DMS153 treated with DMSO at 0.1 percent for 48 hours (cell line): Measurements from ENCODE around the gene A2M.

Experiments
- DNase-seq: peaks from one replicate; lab custom pipeline; 2025; ENCODE audit not compliant: unreplicated experiment; lab: John Stamatoyannopoulos, UW

A2M gene

DNA sequence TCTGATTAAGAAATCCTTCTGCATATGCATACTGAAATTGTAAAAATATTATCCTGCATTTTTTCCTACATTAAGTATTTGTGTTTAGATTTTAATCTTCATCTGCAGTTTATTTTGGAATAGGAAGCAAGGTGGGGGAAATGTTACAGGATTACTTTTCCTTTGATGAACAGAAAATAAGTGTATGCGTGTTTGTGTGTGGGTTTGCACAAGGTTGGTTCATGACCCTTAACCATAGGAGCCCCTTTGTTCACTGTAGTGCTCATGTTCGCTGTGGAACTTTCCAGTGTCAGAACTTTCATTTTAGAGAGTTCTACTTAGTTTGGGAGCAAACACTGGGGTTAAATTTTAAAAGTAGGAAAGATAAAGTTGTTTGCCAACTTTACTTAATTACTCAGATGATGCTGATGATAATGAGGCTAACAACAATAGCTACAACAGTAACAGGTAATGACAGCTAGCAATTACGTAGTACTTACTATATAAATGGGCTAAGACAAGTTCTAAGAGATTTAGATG, 6.4 kb upstream of the A2M start:
- DNase-seq: no peak

DNA sequence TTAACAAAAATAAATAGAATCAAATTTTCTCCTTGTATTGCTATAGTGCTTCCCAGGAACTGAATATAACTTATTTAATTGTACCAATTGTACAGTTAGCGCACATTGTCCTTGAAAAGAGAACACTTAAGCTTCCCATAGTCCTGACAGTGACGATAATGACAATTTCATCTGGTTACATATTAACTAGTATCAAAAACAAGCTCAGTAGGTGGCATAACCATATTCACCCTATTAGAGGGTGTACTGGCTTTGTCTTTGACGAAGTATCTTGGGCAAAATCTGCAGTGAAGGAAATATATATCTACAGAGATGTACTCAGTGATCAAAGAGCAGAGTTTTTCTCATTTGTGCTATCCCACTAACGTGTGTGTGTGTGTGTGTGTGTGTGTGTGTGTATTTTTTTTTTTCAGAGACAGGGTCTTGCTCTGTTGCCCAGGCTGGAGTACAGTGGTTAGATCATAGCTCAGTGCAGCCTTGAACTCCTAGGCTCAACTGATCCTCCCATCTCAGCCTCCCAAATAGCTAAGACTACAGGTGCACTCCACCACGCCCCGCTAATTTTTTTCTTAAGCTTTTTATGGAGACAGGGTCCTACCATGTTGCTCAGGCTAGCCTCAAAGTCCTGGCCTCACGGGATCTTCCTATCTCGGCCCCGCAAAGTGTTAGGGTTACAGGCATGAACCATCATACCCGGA, 4.9 kb upstream of the A2M start:
- no peak for DNase-seq

GRCh38 chr12:9118158-9118557, 2.4 kb upstream of the A2M start:
- DNase-seq: no peak

- no peak for DNase-seq
Measured at GRCh38 chr12:9114946-9115345, 773 bp downstream of the A2M start.

DNA sequence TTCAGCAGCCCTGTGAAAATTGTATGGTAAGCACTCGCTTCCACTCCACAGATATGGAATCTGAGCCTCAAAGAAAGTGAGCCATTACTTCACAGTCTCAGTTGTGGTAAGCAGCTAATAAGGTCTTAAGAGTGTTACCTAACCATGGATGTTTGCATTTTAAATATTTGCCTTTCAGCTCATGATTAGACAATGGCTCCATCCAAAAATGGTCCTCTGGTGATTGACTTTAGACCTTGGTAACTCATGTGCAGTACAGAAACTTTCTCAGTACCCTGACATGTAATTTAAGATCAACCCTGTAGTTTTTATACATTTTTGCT, 1.8 kb downstream of the A2M start:
- no peak for DNase-seq

DNA sequence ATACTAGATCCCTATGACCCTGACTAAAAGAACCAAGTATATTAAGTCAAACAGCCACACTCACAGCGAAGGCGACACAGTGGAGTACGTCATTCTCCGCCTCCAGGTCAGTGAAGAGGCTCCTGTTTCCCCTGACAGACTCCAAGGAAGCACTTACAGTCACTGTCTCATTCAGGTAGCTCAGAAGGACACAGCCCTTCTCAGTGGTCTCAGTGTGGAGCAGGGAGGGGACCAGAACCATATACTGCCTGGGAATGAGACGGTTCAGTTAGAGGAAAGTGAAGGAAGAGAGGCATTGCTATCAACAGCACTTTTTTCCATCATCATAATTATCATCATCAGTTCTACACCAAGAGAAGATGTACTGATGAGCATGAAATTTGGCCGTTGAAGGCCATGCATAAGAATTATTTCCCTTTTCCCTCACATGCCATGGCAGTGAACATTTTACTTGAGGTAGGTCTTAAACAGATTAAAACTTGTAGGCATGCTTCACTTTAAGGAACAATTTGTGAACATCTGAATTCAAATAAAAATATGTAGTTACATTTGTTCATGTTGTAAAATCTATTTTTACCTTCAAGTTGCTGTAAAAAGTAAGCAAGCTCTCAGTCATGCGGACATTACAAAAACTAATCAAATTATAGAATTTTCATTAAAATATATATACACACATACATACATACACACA, 2.3 kb downstream of the A2M start:
- DNase-seq: no peak

DNA sequence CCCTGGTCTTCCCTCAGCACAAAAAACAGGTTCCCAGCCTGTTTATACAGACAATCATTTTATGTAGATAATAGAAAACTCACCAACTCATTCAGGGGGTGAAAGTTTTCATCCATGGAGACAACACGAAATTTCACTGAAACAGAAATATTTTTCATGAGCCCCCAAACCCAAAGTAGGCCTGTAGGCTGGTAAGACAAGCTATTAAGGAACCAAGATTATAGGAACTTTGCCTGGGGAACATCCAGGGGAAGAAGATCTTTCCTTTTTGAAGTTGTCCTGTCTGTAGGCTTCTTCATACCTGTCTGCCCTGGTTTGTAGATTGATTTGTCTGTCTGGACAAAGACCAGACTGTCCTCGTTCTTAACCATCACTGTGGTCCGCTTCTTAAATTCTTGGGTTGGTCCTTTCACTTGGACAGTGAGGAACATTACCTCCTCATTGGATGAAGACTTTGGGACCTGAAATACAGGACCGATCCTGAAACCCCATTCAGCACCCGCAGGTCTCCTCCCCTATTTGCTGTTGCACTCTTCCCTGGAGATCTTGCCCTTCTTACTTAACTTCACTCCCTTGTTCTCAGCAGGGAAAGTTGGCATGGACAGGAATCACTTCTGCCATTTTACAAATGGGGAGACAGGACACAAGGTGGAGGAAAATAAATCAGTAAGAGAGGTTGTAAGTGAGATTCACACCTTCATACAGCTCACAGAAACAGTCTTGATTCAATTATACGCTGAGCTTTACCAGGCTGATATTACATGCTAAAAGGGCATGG, 3.5 kb downstream of the A2M start:
- no peak for DNase-seq

DNA sequence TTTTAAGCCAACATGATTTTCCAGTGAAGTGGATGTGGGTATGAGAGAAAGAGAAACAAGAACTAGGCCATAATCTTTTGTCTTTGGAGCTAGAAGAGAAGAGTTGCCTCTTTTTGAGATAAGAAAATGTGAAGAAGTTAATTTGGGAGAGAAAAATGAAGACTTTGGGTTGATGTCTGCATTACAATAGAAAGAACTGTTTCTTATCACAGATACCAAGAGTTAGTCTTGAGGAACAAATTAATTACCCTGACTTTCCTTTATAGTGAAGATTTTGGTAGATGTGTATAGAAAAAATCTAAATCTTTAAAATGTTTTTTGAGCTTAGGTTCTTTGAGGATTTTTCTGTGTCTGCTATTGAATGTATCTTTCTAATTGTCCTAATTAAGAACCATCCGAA, 4.2 kb downstream of the A2M start:
- no peak for DNase-seq

DNA sequence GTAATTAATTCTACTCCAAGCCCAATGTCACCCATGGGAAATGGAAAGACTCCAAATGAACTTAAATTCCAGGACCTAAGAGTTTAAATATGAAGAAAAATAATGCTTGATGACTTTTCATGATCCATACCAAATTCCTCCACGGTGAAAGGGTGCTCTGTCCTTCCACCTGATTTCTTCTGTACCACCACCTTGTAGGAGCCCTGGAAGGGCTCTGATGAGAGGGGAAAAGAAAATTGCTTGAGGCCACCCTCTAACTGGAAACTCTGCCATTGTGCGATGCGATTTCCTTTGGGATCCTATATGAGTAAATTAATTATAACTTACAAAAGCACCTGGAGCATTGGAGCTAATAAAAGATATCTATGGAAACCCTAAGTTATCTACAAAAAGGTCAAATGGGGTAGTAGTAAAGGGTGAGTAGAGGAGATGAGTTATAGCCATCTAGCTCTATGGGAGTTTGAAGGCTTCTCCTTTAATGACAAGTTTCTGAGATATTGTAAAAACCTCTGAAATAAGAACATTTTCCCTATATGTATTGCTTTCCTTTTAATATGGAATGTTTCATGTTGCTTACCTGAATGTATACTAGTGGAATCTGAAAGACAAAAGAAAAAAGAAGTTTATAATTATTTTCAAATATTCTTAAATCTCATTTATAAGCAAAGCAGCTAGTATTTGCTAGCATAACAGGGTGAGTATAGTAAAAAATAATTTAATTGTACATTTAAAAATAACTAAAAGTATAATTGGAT, 5.8 kb downstream of the A2M start:
- no peak for DNase-seq

GRCh38 chr12:9109213-9109522, 6.6 kb downstream of the A2M start:
- no peak for DNase-seq

DNA sequence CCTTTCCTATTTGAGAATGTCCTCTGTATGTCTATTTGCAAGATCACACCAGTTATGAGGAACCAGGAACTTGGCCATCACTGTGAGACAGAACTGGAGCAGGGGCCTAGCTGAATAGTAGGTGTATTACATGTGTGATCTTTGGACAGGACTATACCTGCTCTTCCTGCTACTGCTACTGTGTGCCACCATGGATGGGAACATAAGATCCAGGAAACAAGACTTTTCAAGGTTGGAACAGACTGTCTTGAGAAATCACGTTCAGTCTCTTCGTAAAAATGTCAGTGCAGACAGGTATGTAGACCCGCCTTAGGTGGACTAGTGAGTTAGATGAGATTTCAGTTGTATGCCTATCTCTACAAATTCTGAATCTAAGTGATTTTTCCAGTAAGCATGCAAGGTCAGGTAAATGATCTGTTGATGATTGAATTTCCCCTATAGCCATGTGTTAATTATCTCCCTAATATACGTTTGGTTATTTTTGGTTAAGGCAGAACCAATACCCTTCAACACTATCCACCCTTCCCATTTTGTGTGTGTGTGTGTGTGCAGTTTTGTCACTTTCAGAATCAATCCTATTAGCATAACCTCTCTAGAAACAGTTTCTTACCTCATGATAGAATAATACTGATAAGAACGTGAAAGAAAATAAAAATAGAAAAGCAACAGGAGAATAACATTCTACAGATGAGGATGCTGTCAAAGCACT, 7.1 kb downstream of the A2M start:
- DNase-seq: no peak

DNA sequence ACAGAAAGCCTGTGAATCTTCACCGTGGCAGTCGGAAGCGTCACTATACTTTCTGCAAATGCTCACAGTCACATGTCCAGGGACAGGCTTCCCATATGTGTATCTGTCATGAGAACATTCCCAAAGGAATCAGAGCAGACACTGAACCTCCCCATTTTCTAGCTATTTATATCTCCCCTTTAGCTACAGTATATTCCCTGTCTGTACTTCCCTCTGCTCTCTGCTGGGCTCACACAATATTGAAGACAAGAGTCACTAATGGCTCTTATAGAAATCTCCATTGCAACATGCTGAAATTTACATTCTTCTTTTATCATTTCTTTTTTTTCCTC, 8.2 kb downstream of the A2M start:
- DNase-seq: no peak

DNA sequence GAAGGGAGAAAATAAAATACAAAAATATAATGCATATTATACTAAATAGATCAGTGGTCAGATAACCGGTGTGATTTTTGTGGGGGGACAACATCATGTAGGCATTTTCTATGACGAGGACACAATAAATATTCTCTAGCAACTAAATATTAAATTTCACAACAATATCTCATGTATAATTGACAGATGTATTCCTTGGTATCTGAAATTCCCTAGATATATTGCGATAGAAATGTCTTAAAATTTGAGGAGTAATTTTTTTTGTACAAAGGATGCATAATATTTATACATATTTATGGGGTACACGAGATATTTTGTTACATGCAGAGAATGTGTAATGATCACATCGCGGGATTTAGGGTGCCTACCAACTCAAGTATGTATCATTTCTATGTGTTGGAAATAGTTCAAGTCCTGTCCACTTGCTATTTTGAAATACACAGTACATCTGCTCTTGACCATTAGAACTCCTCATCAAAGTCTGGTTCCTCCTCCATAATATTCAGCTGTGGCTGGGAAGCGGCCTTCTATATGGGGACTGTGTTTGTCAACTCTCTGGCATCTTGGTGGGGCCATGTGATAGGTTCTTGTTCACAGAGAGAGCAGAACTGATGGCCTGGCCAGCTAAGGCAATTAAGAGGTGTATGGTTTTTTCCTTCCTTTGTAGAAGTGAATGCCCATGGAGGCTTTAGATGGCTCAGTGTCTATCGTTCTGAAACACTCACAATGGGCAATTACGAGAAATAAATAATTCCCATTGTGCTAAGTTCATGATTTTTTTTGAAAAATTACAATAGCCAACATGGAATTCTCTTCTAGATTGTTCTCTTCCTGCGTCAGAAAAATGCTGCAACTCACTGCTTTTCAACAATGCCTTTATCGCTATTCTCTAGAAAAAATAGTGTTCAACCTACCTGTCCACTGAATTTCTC, 8.8 kb downstream of the A2M start:
- no peak for DNase-seq

- no peak for DNase-seq
Measured at GRCh38 chr12:9106067-9106466, 9.7 kb downstream of the A2M start.

DNA sequence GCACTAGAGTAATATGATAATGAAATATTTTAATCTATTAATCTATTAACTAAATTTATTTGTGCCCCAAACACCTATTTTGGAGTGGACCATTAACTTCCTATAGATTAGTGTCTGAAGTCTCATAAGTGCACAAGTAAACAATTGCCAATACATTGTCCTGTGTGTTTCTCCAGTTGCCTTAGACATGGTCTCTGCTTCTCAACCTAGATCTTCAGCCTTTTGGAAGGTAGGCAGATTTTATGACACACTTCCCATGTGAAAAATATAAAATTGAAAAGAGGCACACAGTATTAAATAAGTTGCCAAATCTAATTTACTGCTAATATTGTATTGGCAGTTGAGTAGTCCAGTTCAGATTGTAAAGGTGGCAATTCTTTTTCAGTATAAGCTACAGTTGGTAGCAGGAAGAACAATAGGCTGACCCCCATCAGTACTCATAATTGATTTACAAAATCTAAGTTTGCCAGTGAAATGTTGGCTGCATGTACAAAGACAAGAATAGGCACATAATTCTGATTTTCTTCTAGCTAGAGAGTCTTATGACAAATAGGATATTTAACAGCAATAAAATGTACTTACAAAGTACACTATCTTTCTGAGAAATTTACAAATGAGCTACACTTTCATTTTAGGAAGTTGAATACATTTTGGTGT, 10.8 kb downstream of the A2M start:
- no peak for DNase-seq

- no peak for DNase-seq
Measured at GRCh38 chr12:9104087-9104486, 11.6 kb downstream of the A2M start.

DNA sequence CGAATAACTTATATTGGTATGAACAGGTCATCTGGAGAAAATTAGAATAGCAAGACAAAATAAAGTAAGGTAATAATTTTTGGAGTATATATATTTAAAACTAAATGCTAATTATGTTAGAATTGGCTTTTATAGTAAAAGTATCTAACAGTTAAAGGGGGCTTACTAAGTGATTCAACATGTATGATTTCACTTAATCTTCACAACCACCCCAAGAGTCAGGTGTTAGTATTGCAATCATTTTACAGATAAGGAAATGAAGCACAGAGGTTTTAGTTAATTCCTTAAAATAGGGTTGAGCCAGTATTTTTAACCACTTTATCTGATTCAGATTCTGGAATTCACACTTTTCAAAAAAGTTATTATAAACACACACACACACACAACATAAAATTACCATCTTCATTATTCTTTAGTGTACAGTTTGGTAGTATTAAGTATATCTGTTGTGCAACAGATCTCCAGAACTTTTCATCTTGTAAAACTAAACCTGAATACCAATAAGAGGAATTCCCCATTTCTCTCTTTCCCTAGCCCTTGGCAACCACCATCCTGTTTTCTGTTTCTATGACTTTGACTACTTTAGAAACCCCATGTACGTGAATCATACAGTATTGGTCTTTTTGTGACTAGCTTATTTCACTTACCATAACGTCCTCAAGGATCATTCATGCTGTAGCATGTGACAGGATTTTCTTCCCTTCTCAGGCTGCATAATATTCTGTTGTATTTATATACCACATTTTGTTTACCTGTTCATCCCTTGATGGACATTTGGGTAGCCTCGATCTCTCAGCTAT, 12.5 kb downstream of the A2M start:
- no peak for DNase-seq

DNA sequence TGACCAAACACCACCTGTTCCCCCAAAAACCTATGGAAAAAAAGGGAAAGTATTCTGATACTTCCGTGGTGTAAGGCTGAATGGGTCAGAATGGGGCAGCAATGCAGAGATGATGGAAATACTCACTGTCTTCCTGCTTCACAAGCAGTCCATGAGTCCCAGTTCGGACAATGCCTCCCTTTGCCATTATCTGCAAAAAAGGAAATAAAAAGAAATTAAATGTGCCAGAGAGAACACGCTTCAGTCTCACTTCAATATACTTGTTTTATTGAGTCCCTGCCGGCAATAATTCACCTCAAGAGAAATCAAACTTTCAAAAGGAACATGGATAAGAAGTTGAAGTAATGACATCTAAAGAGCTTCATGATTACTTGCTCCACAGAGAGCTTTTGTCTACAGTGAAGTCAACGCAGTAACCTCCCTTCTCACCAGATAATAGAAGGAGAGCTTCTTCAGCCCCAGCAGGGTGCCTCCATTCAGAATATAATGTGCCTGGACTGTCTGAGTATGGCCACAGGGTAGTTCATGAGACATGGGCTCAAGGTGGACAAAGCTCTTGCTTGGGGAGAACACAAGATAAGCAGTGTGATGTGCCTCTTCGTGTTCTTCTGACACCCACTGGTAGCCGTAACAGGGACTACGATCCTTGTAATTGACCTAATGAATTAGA, 14.6 kb downstream of the A2M start:
- DNase-seq: no peak
